Thyroid gland (tissue), 4 donors: Measurements from ENCODE around the gene ZNF678. TPM values are rescaled to one million over a fixed set of nuclear protein-coding genes. Genes with fewer than 3 reads are reported as not detected.
A peak's percentile ranks its signal among the peaks of the same experiment; 100 is the strongest.

ENCODE experiments used
- DNase-seq, 2 donors: peaks; one replicate each; pipeline ENCODE4 v3.0.0-alpha.2; 2019
- H3K27ac ChIP-seq, 3 donors: fragments of 200-600 bp; sonication (generic); 1 replicate in 2 of 3; 2 replicates in 1 of 3; pipeline ENCODE4 v1.5.1; 2016 to 2019; ENCODE audit warnings: mild to moderate bottlenecking in 1 of 3, moderate library complexity in 1 of 3
- H3K27me3 ChIP-seq: fragments of 200-600 bp; sonication (generic); one replicate; pipeline ENCODE4 v1.5.1; 2019
- H3K36me3 ChIP-seq, 2 donors: fragments of 200-600 bp; sonication (generic); one replicate each; pipeline ENCODE4 v1.5.1; 2016 to 2019
- H3K4me1 ChIP-seq, 2 donors: fragments of 200-600 bp; sonication (generic); one replicate each; pipeline ENCODE4 v1.5.1; 2017 to 2019
- H3K4me3 ChIP-seq, 3 donors: fragments of 200-600 bp; sonication (generic); replicated peaks in 1 of 3; 1 replicate in 2 of 3; 2 replicates in 1 of 3; pipeline ENCODE4 v1.5.1; 2016; ENCODE audit warnings: mild to moderate bottlenecking in 1 of 3
- H3K9me3 ChIP-seq: fragments of 200-600 bp; sonication (generic); one replicate; pipeline ENCODE4 v1.5.1; 2017
- CTCF ChIP-seq, 6 experiments: fragments of 200-600 bp in 3 of 6; fragments of 450-650 bp in 3 of 6; sonication (generic) in 3 of 6; IDR thresholded peaks; one replicate each; pipeline ENCODE4 v1.5.1; 2016 to 2019; ENCODE audit warnings: antibody characterized with exemption in 6 of 6, mild to moderate bottlenecking in 2 of 6, inconsistent platforms in 1 of 6, moderate library complexity in 1 of 6
- POLR2A ChIP-seq, 2 donors: fragments of 450-650 bp; IDR thresholded peaks; one replicate each; pipeline ENCODE4 v1.6.1; 2017; ENCODE audit warnings: antibody characterized with exemption in 2 of 2, mild to moderate bottlenecking in 2 of 2, moderate library complexity in 1 of 2
- WGBS, 2 donors: methylation state at CpG; one replicate each; pipeline ENCODE4 v1.1.5; 2017; 5-methylcytosine and 5-hydroxymethylcytosine counted together
- intact Hi-C: fragments of 100-400 bp; cut with DNase I; formaldehyde crosslinking; loops from one replicate; pipeline ENCODE4 v1.15.1; 2023
- total RNA-seq, 4 donors: library from RNA; depleted of rRNA; stranded (reverse); fragments of >200 nt; gene quantifications; one replicate each; pipeline ENCODE4 v1.2.3, GENCODE V29; 2016

The ZNF678 gene
- 10 to 100 TPM; 15.9 to 35.4 (median 23.9) TPM for total RNA-seq

GRCh38 chr1:227563324-227564201 is at the start of gene ZNF678:
Gene ZNF678, plus strand, starts transcription at chr1:227563556. Its CDS starts 87,436 bp downstream, at chr1:227650992.
- Histone ChIP-seq H3K36me3 (no peaks in the 10 kb centered on the region), H3K9me3 (no peaks in the 10 kb centered on the region), H3K27me3 (no peaks in the 10 kb centered on the region), H3K27ac (peak within 1 kb of the TSS; percentile 67 to 88 (median 77)), H3K4me3 (peak within 1 kb of the TSS in 2 of 3 donors; percentile 50 to 60), H3K4me1 (peaks cover 8 to 18% of the 10 kb centered on the region in 2 donors)
- intact Hi-C loops = no loop called here
- DNase-seq = peak; percentile 93 to 95
- WGBS, 2 donors = 0 to 1% methylated on average over 17 to 21 of the region's 39 CpGs
- TF ChIP-seq POLR2A (IDR thresholded peaks at IDR 0.05) (peak in 1 of 2 donors; percentile 51), CTCF (IDR thresholded peaks at IDR 0.05) (no peak)

GRCh38 chr1:227518876-227519275 is 44.5 kb upstream of the ZNF678 start:
- Histone ChIP-seq H3K36me3 (no peaks in the 10 kb centered on the region), H3K4me3 (no peak overlapping the region), H3K27me3 (no peaks in the 10 kb centered on the region), H3K4me1 (no peaks in the 10 kb centered on the region), H3K9me3 (no peaks in the 10 kb centered on the region), H3K27ac (no peak overlapping the region)
- WGBS, 2 donors = 78 to 82% methylated on average over 4 of the region's 4 CpGs
- intact Hi-C loops = no loop called here
- DNase-seq = no peak
- no peak for TF ChIP-seq CTCF (IDR thresholded peaks at IDR 0.05)
- no peak for TF ChIP-seq POLR2A (IDR thresholded peaks at IDR 0.05)

- no peak for DNase-seq
- no peak for TF ChIP-seq CTCF (IDR thresholded peaks at IDR 0.05)
- intact Hi-C loops = no loop called here
- Histone ChIP-seq H3K4me1 (no peaks in the 10 kb centered on the region), H3K4me3 (no peak overlapping the region), H3K27me3 (no peaks in the 10 kb centered on the region), H3K36me3 (no peaks in the 10 kb centered on the region), H3K9me3 (no peaks in the 10 kb centered on the region), H3K27ac (no peak overlapping the region)
- 71 to 81% methylated on average over 9 of the region's 11 CpGs for WGBS, 2 donors
Observed at GRCh38 chr1:227521782-227522181, 41.6 kb upstream of the ZNF678 start.

- no peaks in the 10 kb centered on the region for H3K4me1 ChIP-seq
- no peak overlapping the region for H3K27ac ChIP-seq
- DNase-seq = no peak
- TF ChIP-seq CTCF (IDR thresholded peaks at IDR 0.05) (no peak), POLR2A (IDR thresholded peaks at IDR 0.05) (no peak)
- H3K9me3 ChIP-seq = no peaks in the 10 kb centered on the region
- H3K4me3 ChIP-seq = no peak overlapping the region
- intact Hi-C loops = no loop called here
- no peaks in the 10 kb centered on the region for H3K36me3 ChIP-seq
- H3K27me3 ChIP-seq = no peaks in the 10 kb centered on the region
- WGBS, 2 donors = 97 to 98% methylated on average over 2 of the region's 2 CpGs
Observed at GRCh38 chr1:227526524-227526923, 36.8 kb upstream of the ZNF678 start.

- Histone ChIP-seq H3K27me3 (no peaks in the 10 kb centered on the region), H3K36me3 (no peaks in the 10 kb centered on the region), H3K4me1 (no peaks in the 10 kb centered on the region), H3K27ac (no peak overlapping the region), H3K4me3 (no peak overlapping the region), H3K9me3 (no peaks in the 10 kb centered on the region)
- WGBS, 2 donors = 97 to 100% methylated on average over 3 of the region's 3 CpGs
- no peak for DNase-seq
- intact Hi-C loops = loop anchor here (10.0 kb wide), 1 partner anchor 123 kb away; no protein-coding TSS in a partner anchor
- TF ChIP-seq CTCF (IDR thresholded peaks at IDR 0.05) (no peak), POLR2A (IDR thresholded peaks at IDR 0.05) (no peak)
Observed at GRCh38 chr1:227532019-227532619, 31.2 kb upstream of the ZNF678 start.
